ENCODE data around the gene TMEM53.
"Not testable (repeated sequence)": the region's sequence is repeated elsewhere in the genome, so short reads cannot be mapped to it uniquely, and the experiment has no call there.

The TMEM53 gene

GRCh38 chr1:44699375-44699774, 25.1 kb upstream of the TMEM53 start:
- DNase-seq; intact Hi-C loops (cut with DNase I): not testable (repeated sequence)

GRCh38 chr1:44698138-44698537, 23.9 kb upstream of the TMEM53 start:
- no peak for DNase-seq
- intact Hi-C loops (cut with DNase I) = no loop called here

GRCh38 chr1:44696789-44697345, 22.6 kb upstream of the TMEM53 start:
- intact Hi-C loops (cut with DNase I) = no loop called here
- no peak for DNase-seq

GRCh38 chr1:44696101-44696500, 21.8 kb upstream of the TMEM53 start:
- intact Hi-C loops (cut with DNase I) = no loop called here
- no peak for DNase-seq

GRCh38 chr1:44695671-44696070, 21.4 kb upstream of the TMEM53 start:
- no peak for DNase-seq
- intact Hi-C loops (cut with DNase I) = no loop called here

GRCh38 chr1:44694863-44695478, 20.7 kb upstream of the TMEM53 start:
- intact Hi-C loops (cut with DNase I) = no loop called here

GRCh38 chr1:44693900-44694299, 19.6 kb upstream of the TMEM53 start:
- DNase-seq = no peak
- intact Hi-C loops (cut with DNase I) = no loop called here

More at GRCh38 chr1:44694863-44695478, 20.7 kb upstream of the TMEM53 start:
- DNase-seq = no peak

- intact Hi-C loops (cut with DNase I) = no loop called here
- no peak for DNase-seq
Observed at GRCh38 chr1:44693159-44693558, 18.9 kb upstream of the TMEM53 start.

GRCh38 chr1:44689447-44689765, 15.1 kb upstream of the TMEM53 start:
- intact Hi-C loops (cut with DNase I) = no loop called here

GRCh38 chr1:44688760-44689446, 14.6 kb upstream of the TMEM53 start:
- DNase-seq = no peak
- intact Hi-C loops (cut with DNase I) = no loop called here

More at GRCh38 chr1:44689447-44689765, 15.1 kb upstream of the TMEM53 start:
- no peak for DNase-seq

GRCh38 chr1:44685881-44686280, 11.6 kb upstream of the TMEM53 start:
- intact Hi-C loops (cut with DNase I) = no loop called here
- DNase-seq = no peak

- DNase-seq = no peak
- intact Hi-C loops (cut with DNase I) = no loop called here
Observed at GRCh38 chr1:44685218-44685617, 10.9 kb upstream of the TMEM53 start.

- intact Hi-C loops (cut with DNase I) = no loop called here
- no peak for DNase-seq
Observed at GRCh38 chr1:44684525-44684924, 10.2 kb upstream of the TMEM53 start.

- intact Hi-C loops (cut with DNase I) = no loop called here
- no peak for DNase-seq
Observed at GRCh38 chr1:44682883-44683265, 8.6 kb upstream of the TMEM53 start.

GRCh38 chr1:44681905-44682882, 7.9 kb upstream of the TMEM53 start:
- no peak for DNase-seq
- intact Hi-C loops (cut with DNase I) = no loop called here

- DNase-seq = no peak
- intact Hi-C loops (cut with DNase I) = no loop called here
Observed at GRCh38 chr1:44679468-44679867, 5.2 kb upstream of the TMEM53 start.

GRCh38 chr1:44678626-44679025, 4.3 kb upstream of the TMEM53 start:
- no peak for DNase-seq
- intact Hi-C loops (cut with DNase I) = no loop called here

GRCh38 chr1:44678120-44678519, 3.8 kb upstream of the TMEM53 start:
- no peak for DNase-seq
- intact Hi-C loops (cut with DNase I) = no loop called here

GRCh38 chr1:44677201-44677766, 3.0 kb upstream of the TMEM53 start:
- intact Hi-C loops (cut with DNase I) = no loop called here
- no peak for DNase-seq

GRCh38 chr1:44676484-44677200, 2.4 kb upstream of the TMEM53 start:
- no peak for DNase-seq
- intact Hi-C loops (cut with DNase I) = no loop called here

Measured in posterior cingulate gyrus (tissue), 11 donors.